CD4-positive, alpha-beta T cell treated with Interleukin-6 at 100 ng/mL for 8 hours (primary cell): ENCODE measurements around the gene VEGFA.

Experiments used
- DNase-seq: peaks from one replicate; pipeline ENCODE4 v3.0.0-alpha.2; 2020; ENCODE audit warnings: mixed read lengths, low spot score

Gene VEGFA

GRCh38 chr6:43759136-43759906 is 10.7 kb upstream of the VEGFA start:
- no peak for DNase-seq

GRCh38 chr6:43759907-43760206 is 10.2 kb upstream of the VEGFA start:
- no peak for DNase-seq

GRCh38 chr6:43760210-43761168 is 9.5 kb upstream of the VEGFA start:
- no peak for DNase-seq

DNA sequence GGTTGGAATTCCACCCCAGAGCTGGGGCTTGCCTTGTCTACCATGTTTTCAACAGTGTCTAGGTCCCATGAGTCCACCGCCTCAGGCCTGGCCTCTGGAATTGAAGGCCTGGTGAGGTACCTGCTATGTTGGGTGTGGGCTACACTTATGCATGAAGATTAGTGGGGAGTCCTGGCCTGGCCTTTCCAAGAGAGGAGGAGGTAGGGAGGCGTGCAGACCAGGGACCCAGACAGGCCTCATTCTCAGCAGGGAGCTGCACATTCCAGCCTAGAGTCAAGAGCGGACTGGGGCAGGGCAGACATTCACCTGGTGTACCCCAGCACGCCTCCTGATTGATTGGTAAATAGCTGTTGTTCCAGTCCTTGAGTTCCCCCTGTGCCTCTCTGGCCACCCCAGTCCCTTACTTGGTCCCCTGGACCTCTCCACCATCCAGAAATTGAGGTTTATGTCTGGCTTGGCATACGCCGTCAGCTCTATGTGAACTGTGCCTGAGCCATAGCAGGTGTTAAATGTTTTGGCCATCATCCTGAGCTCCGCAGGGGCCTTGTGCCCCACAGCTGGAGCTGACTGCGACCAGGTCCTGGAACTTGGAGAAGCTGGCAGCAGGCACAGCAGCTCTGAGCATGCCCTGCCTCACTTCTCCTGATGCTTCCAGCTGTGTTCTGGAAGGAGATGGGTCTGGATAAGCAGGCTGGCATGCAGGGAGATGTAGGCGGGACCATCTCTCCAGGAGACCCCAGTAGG is 8.2 kb upstream of the VEGFA start:
- no peak for DNase-seq

DNA sequence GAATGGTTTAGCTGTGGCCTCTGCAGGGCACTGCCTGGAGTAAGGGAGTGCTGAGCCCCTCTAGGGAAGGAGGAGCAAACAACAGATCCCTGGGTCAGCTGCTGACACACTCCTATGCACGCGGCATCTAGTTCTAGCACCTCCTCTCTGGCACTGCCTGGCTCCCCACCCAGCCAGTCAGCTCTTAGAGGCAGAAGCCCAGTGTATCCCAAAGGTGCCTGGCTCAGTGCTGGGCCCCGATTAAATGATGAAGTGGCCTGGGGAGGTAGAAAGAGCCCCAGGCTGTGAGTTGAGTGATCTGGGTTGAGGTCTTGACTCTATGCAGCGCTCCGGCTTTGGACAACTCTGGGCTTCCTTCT is 7.6 kb upstream of the VEGFA start:
- DNase-seq = no peak

DNA sequence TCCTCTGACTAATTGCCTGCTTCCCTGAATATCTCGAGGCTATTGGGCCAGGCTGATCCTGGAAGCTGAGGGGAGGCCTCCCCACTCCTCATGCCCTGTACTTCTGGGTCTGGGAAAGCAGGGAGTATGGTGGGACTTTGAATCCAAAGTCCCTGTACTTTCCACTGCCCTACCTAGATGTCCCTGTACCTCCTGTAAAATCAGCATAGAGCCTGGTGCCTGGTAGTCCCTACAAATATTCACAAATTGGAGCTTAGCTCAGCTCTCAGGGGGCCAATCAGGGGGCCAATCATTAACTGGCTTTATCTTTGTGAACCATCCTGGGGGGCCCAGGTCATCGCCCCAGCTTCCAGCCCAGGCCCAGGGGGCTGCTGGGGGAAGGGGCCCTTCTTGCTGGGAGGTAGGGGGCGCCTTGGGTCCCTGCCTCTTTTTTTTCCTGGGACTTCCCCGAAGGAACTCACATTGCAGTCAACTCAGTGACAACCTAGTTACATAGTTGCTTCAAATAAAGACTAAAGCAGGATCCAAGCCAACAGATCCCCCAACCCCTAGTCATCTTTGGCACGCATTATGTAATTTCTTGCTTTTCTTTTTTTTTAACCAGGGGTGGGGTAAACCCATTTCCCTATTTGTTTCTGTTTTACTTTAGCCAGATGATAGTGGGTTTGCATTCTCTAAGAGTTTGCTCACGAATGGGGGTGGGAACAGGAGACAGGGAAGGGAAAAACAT is 6.9 kb upstream of the VEGFA start:
- no peak for DNase-seq

DNA sequence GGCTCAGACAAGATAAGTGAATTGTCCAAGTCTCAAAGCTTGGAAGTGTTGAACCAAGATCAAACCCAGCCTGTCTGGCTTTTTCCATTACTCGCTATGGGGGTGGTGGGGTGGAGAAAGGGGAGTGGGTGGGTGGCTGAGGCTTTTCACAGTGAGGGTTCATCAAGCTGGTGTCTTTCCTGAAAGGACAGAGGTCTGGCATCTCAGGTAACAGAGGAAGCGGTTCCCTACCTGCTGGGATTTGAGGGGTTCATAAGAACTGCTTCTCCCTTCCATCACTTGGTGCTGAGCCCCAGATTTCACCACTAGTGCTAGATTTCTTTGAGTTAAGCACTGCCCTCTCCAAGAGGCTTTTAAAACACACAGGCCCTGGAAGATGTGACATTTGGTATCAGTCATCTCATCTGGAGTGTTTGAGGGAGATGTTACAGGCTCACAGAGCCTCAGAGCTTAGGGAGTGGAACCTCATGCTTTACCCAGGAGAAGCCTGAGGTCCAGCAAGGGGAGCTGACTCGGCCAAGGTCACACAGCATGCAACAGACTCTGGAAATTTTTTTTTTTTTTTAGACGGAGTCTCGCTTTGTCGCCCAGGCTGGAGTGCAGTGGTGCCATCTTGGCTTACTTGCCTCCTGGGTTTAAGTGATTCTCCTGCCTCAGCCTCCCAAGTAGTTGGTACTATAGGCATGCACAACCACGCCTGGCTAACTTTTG is 6.0 kb upstream of the VEGFA start:
- DNase-seq = no peak

DNA sequence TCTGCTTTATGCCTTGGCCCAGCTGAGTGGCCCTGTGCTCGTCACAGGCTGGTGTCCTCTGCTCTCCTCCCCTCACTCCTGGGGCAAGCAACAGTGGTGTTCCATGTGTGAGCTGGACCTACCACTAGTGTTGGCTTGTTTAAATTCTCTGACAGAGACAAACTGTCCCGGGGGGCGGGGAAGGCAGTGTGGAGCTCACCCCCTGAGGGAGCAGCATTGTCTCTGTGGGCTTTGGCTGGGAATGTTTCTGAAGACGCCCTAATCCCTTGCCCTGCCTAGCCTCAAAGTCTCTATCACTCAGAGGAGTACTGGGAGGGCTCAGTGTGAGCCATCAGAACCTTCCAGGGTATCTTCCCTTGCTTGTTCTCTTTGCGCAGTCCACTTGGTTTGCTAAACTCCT is 5.2 kb upstream of the VEGFA start:
- no peak for DNase-seq

DNA sequence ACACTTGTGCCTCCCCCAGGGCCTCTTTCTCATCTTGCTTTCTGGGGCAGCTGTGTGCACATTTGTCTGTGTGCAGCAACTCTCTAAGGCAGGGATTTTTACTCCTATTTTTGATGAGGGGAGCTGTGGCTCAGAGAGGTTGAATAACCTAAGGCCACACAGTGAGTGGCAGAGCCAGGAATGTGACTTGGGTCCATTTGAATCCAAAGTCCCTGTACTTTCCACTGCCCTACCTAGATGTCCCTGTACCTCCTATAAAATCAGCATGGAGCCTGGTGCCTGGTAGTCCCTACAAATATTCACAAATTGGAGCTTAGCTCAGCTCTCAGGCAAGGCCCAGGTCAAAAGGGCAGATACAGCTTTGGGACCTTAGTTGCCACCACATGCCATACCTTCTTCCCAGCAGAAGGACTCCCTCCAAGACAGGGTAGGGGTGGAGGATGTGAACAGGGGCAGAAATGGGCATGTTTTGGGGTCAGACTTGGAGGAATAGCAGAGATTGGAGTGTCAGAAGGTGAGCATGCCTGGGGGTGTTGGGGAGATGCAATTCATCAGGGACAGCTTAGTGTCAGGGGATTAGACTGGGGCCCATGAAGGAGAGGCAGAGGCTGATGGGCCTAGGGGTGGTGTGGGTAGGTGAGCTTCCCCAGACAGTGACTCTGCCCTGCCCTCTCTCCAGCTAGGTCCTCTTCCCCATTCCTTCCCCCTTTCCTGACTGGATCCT is 4.1 kb upstream of the VEGFA start:
- DNase-seq = no peak

DNA sequence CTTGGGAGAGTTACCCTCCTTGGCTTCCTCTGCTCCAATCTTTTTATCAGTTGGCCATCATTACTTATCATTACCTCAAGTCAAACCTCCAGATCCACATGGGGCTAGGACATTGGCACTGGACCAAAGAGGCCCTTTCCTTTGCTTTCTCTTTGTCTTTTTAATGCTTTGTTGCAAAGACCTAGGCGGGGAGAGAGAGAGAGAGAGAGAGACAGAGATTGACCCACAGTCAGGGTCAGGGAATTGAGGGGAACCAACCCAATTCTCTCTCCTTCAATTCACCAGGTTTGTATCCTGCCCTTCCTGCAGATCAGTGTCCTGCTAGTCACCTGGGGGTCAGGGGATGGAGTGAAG is 3.5 kb upstream of the VEGFA start:
- DNase-seq = no peak

DNA sequence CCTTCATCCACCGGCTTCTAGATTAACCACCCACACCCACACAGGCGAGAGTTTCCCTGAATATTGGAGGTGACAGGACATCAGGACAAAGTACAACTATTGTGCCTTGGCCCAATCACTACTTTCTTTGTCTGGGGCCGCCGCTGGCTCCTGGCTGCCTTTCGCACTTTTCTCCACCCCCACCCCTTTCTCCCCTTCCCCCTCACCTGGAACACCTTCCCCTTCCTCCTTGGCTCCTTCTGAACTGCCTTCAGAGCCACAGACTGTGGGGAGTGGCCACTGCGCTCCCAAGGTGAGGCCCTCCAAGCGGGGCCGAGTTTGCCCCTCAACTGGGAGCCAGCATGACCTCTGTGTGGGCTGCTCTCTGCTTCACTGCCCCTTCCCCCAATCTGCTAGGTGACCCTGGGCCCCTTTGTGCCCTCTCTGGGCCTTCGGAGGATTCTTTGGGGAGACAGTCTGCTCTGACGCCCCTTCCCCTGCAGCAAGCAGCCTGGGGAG is 3.0 kb upstream of the VEGFA start:
- no peak for DNase-seq

DNA sequence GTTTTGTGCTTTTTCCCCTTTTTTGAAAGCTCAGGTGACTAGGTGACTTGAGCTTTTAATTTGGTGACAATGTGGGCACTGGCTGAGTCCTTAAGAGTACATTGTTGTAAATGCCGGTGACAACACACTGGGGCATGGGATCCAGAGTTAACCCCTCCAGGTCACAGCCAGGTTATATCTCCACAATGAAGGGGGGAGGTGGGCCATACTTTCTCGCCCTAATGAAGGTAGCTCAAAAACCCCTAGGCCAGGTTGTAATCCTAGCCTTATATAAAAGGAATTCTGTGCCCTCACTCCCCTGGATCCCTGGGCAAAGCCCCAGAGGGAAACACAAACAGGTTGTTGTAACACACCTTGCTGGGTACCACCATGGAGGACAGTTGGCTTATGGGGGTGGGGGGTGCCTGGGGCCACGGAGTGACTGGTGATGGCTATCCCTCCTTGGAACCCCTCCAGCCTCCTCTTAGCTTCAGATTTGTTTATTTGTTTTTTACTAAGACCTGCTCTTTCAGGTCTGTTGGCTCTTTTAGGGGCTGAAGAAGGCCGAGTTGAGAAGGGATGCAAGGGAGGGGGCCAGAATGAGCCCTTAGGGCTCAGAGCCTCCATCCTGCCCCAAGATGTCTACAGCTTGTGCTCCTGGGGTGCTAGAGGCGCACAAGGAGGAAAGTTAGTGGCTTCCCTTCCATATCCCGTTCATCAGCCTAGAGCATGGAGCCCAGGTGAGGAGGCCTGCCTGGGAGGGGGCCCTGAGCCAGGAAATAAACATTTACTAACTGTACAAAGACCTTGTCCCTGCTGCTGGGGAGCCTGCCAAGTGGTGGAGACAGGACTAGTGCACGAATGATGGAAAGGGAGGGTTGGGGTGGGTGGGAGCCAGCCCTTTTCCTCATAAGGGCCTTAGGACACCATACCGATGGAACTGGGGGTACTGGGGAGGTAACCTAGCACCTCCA is 2.2 kb upstream of the VEGFA start:
- DNase-seq = no peak

GRCh38 chr6:43768506-43768860 is 1.5 kb upstream of the VEGFA start:
- DNase-seq = no peak

DNA sequence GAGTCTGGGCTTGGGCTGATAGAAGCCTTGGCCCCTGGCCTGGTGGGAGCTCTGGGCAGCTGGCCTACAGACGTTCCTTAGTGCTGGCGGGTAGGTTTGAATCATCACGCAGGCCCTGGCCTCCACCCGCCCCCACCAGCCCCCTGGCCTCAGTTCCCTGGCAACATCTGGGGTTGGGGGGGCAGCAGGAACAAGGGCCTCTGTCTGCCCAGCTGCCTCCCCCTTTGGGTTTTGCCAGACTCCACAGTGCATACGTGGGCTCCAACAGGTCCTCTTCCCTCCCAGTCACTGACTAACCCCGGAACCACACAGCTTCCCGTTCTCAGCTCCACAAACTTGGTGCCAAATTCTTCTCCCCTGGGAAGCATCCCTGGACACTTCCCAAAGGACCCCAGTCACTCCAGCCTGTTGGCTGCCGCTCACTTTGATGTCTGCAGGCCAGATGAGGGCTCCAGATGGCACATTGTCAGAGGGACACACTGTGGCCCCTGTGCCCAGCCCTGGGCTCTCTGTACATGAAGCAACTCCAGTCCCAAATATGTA is 957 bp upstream of the VEGFA start:
- no peak for DNase-seq

DNA sequence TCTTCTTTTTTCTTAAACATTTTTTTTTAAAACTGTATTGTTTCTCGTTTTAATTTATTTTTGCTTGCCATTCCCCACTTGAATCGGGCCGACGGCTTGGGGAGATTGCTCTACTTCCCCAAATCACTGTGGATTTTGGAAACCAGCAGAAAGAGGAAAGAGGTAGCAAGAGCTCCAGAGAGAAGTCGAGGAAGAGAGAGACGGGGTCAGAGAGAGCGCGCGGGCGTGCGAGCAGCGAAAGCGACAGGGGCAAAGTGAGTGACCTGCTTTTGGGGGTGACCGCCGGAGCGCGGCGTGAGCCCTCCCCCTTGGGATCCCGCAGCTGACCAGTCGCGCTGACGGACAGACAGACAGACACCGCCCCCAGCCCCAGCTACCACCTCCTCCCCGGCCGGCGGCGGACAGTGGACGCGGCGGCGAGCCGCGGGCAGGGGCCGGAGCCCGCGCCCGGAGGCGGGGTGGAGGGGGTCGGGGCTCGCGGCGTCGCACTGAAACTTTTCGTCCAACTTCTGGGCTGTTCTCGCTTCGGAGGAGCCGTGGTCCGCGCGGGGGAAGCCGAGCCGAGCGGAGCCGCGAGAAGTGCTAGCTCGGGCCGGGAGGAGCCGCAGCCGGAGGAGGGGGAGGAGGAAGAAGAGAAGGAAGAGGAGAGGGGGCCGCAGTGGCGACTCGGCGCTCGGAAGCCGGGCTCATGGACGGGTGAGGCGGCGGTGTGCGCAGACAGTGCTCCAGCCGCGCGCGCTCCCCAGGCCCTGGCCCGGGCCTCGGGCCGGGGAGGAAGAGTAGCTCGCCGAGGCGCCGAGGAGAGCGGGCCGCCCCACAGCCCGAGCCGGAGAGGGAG is 580 bp downstream of the VEGFA start:
- peak; percentile 18 for DNase-seq

DNA sequence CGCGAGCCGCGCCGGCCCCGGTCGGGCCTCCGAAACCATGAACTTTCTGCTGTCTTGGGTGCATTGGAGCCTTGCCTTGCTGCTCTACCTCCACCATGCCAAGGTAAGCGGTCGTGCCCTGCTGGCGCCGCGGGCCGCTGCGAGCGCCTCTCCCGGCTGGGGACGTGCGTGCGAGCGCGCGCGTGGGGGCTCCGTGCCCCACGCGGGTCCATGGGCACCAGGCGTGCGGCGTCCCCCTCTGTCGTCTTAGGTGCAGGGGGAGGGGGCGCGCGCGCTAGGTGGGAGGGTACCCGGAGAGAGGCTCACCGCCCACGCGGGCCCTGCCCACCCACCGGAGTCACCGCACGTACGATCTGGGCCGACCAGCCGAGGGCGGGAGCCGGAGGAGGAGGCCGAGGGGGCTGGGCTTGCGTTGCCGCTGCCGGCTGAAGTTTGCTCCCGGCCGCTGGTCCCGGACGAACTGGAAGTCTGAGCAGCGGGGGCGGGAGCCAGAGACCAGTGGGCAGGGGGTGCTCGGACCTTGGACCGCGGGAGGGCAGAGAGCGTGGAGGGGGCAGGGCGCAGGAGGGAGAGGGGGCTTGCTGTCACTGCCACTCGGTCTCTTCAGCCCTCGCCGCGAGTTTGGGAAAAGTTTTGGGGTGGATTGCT is 1.3 kb downstream of the VEGFA start:
- no peak for DNase-seq

DNA sequence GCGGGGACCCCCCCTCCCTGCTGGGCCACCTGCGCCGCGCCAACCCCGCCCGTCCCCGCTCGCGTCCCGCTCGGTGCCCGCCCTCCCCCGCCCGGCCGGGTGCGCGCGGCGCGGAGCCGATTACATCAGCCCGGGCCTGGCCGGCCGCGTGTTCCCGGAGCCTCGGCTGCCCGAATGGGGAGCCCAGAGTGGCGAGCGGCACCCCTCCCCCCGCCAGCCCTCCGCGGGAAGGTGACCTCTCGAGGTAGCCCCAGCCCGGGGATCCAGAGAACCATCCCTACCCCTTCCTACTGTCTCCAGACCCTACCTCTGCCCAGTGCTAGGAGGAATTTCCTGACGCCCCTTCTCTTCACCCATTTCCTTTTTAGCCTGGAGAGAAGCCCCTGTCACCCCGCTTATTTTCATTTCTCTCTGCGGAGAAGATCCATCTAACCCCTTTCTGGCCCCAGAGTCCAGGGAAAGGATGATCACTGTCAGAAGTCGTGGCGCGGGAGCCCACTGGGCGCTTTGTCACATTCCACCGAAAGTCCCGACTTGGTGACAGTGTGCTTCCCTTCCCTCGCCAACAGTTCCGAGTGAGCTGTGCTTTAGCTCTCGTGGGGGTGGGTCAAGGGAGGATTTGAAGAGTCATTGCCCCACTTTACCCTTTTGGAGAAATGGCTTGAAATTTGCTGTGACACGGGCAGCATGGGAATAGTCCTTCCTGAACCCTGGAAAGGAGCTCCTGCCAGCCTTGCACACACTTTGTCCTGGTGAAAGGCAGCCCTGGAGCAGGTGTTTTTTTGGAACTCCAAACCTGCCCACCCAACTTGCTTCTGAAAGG is 2.1 kb downstream of the VEGFA start:
- no peak for DNase-seq
